Transverse colon (tissue), 4 donors: ENCODE measurements around the gene CERK.

Experiments used
- EP300 ChIP-seq: sonication (generic); formaldehyde crosslinking; IDR thresholded peaks from one replicate; pipeline ENCODE4 v1.6.1; 2017; ENCODE audit warnings: antibody characterized with exemption, low read depth
- POLR2A ChIP-seq: fragments of 450-650 bp; IDR thresholded peaks from one replicate; pipeline ENCODE4 v1.6.1; 2016; ENCODE audit warnings: antibody characterized with exemption, mild to moderate bottlenecking, moderate library complexity
- POLR2AphosphoS5 ChIP-seq, 3 donors: sonication (generic); formaldehyde crosslinking; IDR thresholded peaks; one replicate each; pipeline ENCODE4 v1.6.1; 2016; ENCODE audit warnings: antibody characterized with exemption in 3 of 3
- TF ChIP-seq, protein P1 (sequence below), 5 experiments: fragments of 200-600 bp in 3 of 5; fragments of 450-650 bp in 2 of 5; sonication (generic) in 3 of 5; IDR thresholded peaks; 1 replicate in 2 of 5; 2 replicates in 3 of 5; pipeline ENCODE4 v1.5.1; 2016 to 2017; ENCODE audit warnings: antibody characterized with exemption in 5 of 5, inconsistent platforms in 3 of 5, mild to moderate bottlenecking in 2 of 5, moderate library complexity in 1 of 5

DNA sequence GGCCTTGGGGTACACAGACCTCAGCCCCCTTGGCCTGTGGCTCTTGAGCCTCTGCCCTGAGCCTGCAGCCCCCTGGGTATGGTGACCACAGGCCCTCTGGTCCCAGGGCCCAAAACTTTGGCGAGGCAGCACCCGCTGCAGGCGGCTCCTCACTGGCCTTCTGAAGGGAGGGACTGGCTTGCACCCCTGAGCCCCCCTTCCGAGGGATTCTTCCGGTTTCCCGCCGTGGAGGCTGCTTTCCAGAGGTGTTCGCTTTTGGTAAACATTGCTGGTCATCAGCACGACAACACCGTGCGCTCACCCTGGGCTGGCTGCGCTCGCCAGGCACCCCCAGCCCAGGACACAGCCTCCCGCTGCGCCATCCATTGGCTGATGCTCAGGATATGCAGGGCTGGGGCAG lies 75.8 kb downstream of the CERK start:
- TF ChIP-seq, protein P1, sequence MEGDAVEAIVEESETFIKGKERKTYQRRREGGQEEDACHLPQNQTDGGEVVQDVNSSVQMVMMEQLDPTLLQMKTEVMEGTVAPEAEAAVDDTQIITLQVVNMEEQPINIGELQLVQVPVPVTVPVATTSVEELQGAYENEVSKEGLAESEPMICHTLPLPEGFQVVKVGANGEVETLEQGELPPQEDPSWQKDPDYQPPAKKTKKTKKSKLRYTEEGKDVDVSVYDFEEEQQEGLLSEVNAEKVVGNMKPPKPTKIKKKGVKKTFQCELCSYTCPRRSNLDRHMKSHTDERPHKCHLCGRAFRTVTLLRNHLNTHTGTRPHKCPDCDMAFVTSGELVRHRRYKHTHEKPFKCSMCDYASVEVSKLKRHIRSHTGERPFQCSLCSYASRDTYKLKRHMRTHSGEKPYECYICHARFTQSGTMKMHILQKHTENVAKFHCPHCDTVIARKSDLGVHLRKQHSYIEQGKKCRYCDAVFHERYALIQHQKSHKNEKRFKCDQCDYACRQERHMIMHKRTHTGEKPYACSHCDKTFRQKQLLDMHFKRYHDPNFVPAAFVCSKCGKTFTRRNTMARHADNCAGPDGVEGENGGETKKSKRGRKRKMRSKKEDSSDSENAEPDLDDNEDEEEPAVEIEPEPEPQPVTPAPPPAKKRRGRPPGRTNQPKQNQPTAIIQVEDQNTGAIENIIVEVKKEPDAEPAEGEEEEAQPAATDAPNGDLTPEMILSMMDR (IDR thresholded peaks at IDR 0.05): no peak
- TF ChIP-seq POLR2A: no peak
- TF ChIP-seq EP300: no peak
- TF ChIP-seq POLR2AphosphoS5 (IDR thresholded peaks at IDR 0.05): no peak
